Vagina (tissue), 2 donors: ENCODE data around the gene ADRB2.

Experiments
- CTCF ChIP-seq, 3 experiments: fragments of 450-650 bp in 2 of 3; fragments of 200-600 bp in 1 of 3; sonication (generic) in 1 of 3; IDR thresholded peaks; one replicate each; pipeline ENCODE4 v1.5.1; 2017 to 2019; ENCODE audit warnings: antibody characterized with exemption in 3 of 3, mild to moderate bottlenecking in 2 of 3, moderate library complexity in 2 of 3
- POLR2A ChIP-seq, 2 donors: fragments of 450-650 bp; IDR thresholded peaks; one replicate each; pipeline ENCODE4 v1.6.1; 2017; ENCODE audit warnings: antibody characterized with exemption in 2 of 2, mild to moderate bottlenecking in 2 of 2, moderate library complexity in 2 of 2

GRCh38 chr5:148790545-148791333 is 35.7 kb upstream of the ADRB2 start:
- TF ChIP-seq CTCF (IDR thresholded peaks at IDR 0.05) (no peak), POLR2A (IDR thresholded peaks at IDR 0.05) (no peak)
